Measurements from ENCODE around the gene F5.

F5 gene
- total RNA-seq = 53.3 reads per million, percentile 70 among the genes with 10 or more reads in this experiment

DNA sequence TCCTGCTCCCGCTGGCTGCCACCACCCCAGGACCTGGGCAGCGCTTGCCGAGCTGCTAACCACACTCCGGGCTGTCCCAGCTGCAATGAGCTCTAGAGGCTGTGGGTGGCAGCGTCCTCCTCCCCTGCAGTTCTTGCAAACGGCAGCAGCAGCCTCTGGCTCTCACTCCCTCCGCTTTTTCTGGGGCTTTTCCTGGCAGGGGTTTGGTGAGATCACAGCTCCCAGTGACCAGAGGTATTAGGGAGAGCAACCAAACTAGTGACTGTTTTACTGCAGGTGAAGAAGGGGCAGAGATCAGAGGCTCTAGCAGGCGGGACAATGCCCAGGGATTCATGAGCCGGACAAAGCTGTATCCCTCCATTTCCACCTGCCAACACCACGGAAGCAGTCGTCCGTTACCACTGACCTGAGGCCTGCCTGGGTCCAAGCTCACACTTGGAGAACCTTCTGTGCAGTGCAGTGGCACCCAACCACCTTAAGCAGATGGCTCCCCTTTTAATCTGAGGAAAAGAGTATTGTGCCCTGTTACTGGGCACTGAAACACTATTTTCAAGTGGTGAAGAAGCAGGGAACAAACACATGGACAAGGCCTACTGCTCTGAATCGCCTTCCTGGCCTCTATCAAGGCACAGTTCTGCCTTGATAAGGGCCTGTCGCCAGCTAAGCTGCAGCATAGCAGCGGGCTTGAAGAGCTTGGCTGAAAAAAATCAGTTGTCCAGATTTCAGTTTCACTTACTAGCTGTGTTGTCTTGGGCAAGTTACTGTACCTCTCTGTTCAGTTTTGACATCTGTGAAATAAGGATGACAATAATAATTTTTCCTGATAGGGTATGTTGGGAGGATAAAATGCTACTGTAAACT lies at the start of gene F5:
F5 (minus strand) TSS at position 87 of the 861 bp plus-strand sequence. CDS start 95 bp downstream, outside the sequence.
- peak; percentile 63 for DNase-seq

DNA sequence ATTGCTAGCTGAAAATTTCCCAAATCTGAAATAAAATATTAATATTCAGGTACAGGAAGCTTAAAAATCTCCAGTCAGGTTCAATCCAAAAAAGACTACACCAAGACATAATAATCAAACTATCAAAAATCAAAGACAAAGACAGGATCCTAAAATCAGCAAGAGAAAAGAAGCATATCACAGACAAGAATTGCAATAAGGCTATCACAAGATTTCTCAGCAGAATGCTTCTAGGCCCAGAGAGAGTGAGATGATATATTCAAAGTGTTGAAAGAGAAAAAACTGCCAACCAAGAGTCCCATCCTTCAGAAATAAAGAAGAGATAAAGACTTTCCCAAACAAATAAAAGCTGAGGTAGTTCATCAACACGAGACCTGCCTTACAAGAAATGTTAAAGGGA lies 48.6 kb upstream of the F5 start:
- no peak for DNase-seq

DNA sequence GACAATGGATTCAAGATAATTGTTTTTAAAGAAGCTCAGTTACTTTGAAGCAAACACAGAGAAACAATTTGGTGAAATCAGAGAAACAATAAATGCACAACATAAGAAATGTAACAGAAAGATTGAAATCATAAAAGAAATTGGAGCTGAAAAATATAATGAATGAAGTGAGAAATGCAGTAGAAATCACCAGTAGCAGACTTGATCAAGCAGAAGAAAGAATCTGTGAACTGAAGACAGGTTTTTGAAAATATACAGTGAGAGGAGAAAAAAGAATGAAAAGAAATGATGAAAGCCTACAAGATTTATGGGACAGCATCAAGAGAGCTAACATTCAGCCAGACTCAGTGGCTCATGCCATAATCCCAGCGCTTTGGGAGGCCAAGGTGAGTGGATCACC lies 47.9 kb upstream of the F5 start:
- DNase-seq = no peak

GRCh38 chr1:169631249-169631648 lies 45.0 kb upstream of the F5 start:
- no peak for DNase-seq

DNA sequence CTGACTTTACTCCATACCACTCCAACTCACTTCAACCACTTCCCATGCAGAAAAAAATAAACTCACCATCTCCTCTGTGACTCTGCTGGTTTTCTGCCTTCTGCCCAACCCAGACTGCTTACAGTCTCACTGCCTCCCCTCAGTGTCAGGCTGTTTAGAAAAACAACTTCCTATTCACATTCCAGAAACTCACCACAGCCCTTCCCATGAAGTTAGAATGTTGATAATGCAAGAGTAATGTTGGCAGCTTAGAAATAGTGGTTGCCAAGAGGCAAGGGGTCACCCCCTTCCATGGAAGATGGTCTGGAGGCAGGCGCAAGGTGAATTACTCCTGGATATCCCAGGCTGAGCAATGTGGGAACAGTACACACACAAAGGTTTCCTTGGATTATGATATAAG lies 43.7 kb upstream of the F5 start, which contains the start of gene SELP:
SELP (minus strand) TSS at position 119 of the 400 bp plus-strand sequence; CDS start at position 69, 50 bp downstream.
- DNase-seq = no peak

- DNase-seq = no peak
Observed at GRCh38 chr1:169624912-169625311, 38.6 kb upstream of the F5 start.

GRCh38 chr1:169624122-169624521 lies 37.8 kb upstream of the F5 start:
- no peak for DNase-seq

GRCh38 chr1:169623132-169623926 lies 37.0 kb upstream of the F5 start:
- no peak for DNase-seq

- no peak for DNase-seq
Observed at GRCh38 chr1:169620565-169620964, 34.3 kb upstream of the F5 start.

- DNase-seq = no peak
Observed at GRCh38 chr1:169618367-169618766, 32.1 kb upstream of the F5 start.

- DNase-seq = no peak
Observed at GRCh38 chr1:169615803-169616202, 29.5 kb upstream of the F5 start.

DNA sequence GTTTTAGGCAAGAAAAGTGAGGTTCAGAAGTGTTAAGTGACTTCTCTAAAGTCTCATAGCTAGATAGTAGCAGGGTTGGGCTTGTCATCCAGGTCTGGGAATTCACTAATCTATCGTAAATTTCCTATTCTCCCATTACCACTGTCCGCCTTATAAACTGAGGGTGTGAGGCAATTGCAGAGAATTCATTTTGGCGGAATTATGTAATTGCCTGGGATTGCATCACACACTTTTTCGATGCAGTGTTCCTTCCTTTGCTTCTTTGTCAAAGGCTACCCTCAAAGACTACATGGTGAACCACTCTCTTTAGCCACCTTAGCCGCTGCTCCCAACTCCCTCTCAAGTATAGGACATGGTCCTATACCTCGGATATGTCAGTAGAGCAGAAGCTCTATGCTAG lies 24.6 kb upstream of the F5 start:
- DNase-seq = no peak

DNA sequence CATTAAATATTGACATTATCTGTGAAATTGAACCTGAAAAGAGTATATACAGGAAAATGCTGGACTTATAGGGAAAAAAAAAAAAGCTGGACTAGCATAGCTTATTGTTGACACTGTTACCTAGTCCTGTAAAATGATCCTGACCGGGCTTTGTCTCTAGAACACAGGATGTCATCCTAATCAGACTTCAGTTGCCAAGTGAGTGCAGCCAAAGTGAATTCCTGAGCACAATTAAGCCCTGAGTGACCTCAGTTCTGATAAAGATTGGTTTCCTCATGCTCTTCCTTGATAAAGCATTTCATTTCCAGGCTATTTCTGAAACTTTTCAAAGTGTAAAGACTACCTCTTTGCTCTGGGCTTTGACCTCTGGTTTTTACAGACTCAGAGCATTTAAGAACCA lies 23.8 kb upstream of the F5 start:
- no peak for DNase-seq

GRCh38 chr1:169608226-169608625 lies 21.9 kb upstream of the F5 start:
- DNase-seq = no peak

- peak; percentile 11 for DNase-seq
Observed at GRCh38 chr1:169604781-169605560, 18.7 kb upstream of the F5 start.

GRCh38 chr1:169601096-169601881 lies 15.0 kb upstream of the F5 start:
- DNase-seq = no peak

DNA sequence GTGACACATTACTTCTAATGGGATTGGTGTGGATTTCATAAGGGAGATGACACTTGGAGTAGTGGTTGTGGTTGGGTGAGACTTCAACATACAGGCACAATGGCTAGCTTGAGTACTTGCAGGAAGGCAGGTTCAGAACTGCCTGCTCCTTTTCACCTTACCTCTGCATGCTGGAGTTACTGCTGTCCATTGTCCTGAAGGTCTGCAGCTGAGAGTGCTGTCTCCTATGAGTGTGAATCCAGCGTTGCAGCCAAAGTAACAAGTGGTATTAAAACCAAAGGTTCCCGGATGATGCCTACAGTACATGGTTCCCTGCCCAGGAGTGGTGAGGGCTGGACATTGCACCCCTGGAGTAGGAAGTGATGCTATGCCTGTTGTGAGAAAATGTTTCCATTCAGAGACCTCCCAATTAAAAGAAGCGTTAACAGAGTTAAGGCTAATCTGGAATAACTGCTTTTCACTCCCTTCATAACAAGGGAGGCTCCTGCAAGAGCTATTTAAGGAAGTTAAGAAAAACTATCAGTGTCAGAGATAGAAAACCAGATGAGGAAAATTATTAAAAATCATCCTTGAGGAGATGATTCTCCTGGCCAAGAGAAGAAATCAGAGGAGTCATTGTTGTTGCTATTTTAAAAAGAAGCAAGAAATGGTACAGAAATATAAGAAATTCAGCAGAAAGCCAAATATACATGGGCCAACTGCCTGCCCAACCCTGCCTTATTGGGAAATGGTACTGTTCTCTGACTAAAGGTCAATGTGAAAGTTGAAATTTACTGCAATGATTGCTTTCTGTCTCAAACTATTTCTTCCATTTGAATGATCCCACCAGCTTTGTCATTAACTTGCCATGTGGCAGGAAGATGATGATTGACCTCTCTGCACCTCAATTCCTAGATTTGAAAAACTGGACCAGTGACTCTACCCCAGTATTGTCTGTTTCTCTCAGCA lies 9.8 kb upstream of the F5 start:
- no peak for DNase-seq

DNA sequence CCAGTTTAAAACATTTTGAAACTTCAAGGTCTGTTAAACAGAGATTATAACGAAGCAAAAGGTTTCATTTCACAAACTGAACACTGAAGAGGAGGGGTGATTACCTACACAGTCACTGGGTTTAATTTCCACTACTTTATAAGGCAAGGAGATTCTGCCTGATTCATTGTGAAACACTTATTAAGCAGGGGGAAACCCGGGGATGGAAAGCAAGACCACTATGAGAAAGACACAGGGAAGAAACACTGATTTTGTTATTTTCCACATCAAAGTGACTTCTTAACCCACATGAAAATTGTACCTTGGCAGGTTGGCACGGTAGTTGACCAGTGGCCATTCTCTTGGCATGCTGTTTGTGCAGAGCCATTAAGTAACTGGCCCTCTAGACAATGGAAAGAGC lies 8.1 kb upstream of the F5 start:
- no peak for DNase-seq

GRCh38 chr1:169590932-169591331 lies 4.7 kb upstream of the F5 start:
- no peak for DNase-seq

DNA sequence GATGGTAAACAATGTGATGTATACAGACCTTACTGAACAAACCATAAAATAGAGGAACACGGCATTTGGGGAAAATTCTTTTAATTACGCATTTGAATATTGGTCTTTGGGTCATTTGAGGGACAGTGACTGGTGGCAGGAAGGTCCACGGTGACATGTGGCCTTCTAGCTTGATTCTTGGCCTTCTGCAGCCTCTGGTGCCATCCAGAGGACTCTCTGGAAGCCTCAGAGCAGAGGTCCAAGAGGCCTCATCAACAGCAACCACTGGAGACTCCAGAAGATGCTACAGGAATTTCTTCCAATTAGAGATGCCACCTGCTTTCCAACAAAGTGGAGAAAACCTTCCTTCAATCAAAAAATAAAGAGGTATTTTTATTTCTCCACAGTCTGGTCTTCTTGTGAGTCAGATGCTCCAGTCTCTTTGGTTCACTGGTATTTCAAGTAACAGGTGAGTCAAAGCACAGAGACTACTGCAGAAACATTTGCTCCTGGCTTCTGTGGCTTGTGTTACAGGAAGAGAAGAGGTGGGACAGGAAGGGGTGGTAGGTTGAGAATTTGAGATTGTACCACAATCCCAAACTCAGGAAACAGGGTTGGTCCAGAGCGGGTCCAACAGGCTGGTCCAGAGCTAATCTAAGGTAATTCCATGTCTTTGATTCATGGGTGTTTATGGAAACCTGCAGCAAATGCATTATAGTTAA lies 2.7 kb upstream of the F5 start:
- DNase-seq = no peak

Measured in effector CD4-positive, alpha-beta T cell (primary cell).